SK-N-SH treated with all-trans-retinoic acid at 6 μM for 48 hours (cell line): ENCODE data around the gene DHRS3.

Source experiments
- ATAC-seq: fragments of 200-7000 bp; cut with Tn5 transposase; 3 replicates; pipeline ENCODE4 v1.9.1; 2020; ENCODE audit warnings: mild to moderate bottlenecking, moderate library complexity
- ARNTL ChIP-seq: fragments of 450-650 bp; formaldehyde crosslinking; IDR thresholded peaks from 2 replicates; pipeline ENCODE4 v1.5.0; 2020; ENCODE audit warnings: low read depth, mild to moderate bottlenecking, moderate library complexity, borderline replicate concordance
- BACH2 ChIP-seq: fragments of 250-450 bp; sonication (Bioruptor Pico); IDR thresholded peaks from 2 replicates; pipeline ENCODE4 v1.9.0; 2021; ENCODE audit warnings: mild to moderate bottlenecking, borderline replicate concordance
- CREB5 ChIP-seq: fragments of 250-450 bp; sonication (Bioruptor Pico); IDR thresholded peaks from 2 replicates; pipeline ENCODE4 v1.5.1; 2020; ENCODE audit warnings: low read depth, mild to moderate bottlenecking, moderate library complexity
- CSDC2 ChIP-seq: fragments of 250-450 bp; sonication (Bioruptor Pico); IDR thresholded peaks from 2 replicates; pipeline ENCODE4 v1.5.0; 2020; ENCODE audit warnings: mild to moderate bottlenecking, moderate library complexity
- ESRRG ChIP-seq: fragments of 250-450 bp; sonication (Bioruptor Pico); IDR thresholded peaks from 2 replicates; pipeline ENCODE4 v1.6.1; 2021; ENCODE audit warnings: mild to moderate bottlenecking
- GLIS3 ChIP-seq: fragments of 250-450 bp; sonication (Bioruptor Pico); IDR thresholded peaks from 2 replicates; pipeline ENCODE4 v1.5.0; 2020; ENCODE audit warnings: mild to moderate bottlenecking, moderate library complexity
- ISL1 ChIP-seq: fragments of 250-450 bp; sonication (Bioruptor Pico); IDR thresholded peaks from 2 replicates; pipeline ENCODE4 v2.1.2; 2022; ENCODE audit warnings: mild to moderate bottlenecking, moderate library complexity
- OSR1 ChIP-seq: fragments of 250-450 bp; sonication (Bioruptor Pico); IDR thresholded peaks from 2 replicates; pipeline ENCODE4 v1.8.0; 2022; ENCODE audit warnings: moderate library complexity, mild to moderate bottlenecking, inconsistent platforms
- PATZ1 ChIP-seq: fragments of 250-450 bp; sonication (Bioruptor Pico); IDR thresholded peaks from 2 replicates; pipeline ENCODE4 v1.8.0; 2020; ENCODE audit warnings: mild to moderate bottlenecking, moderate library complexity, borderline replicate concordance
- POU6F1 ChIP-seq: fragments of 250-450 bp; sonication (Bioruptor Pico); IDR thresholded peaks from 2 replicates; pipeline ENCODE4 v1.8.0; 2021; ENCODE audit warnings: low read depth, mild to moderate bottlenecking, moderate library complexity, borderline replicate concordance
- PPARA ChIP-seq: fragments of 250-450 bp; sonication (Bioruptor Pico); IDR thresholded peaks from 2 replicates; pipeline ENCODE4 v1.5.0; 2020; ENCODE audit warnings: mild to moderate bottlenecking, borderline replicate concordance
- RARB ChIP-seq: fragments of 250-450 bp; sonication (Bioruptor Pico); IDR thresholded peaks from 2 replicates; pipeline ENCODE4 v1.8.0; 2021; ENCODE audit warnings: mild to moderate bottlenecking, moderate library complexity
- SNAI2 ChIP-seq: fragments of 250-450 bp; sonication (Bioruptor Pico); IDR thresholded peaks from 2 replicates; pipeline ENCODE4 v1.5.0; 2020; ENCODE audit warnings: mild to moderate bottlenecking, moderate library complexity
- TSHZ2 ChIP-seq: fragments of 250-450 bp; sonication (Bioruptor Pico); IDR thresholded peaks from 2 replicates; pipeline ENCODE4 v1.5.0; 2020; ENCODE audit warnings: mild to moderate bottlenecking, moderate library complexity
- ZC3H10 ChIP-seq: fragments of 250-450 bp; sonication (Bioruptor Pico); IDR thresholded peaks from 2 replicates; pipeline ENCODE4 v1.5.1; 2021; ENCODE audit warnings: mild to moderate bottlenecking, moderate library complexity
- ZFP3 ChIP-seq: fragments of 250-450 bp; sonication (Bioruptor Pico); IDR thresholded peaks from 2 replicates; pipeline ENCODE4 v1.5.0; 2020; ENCODE audit warnings: mild to moderate bottlenecking, moderate library complexity
- ZFP30 ChIP-seq: fragments of 450-650 bp; formaldehyde crosslinking; IDR thresholded peaks from 2 replicates; pipeline ENCODE4 v1.5.0; 2022; ENCODE audit warnings: mild to moderate bottlenecking, moderate library complexity
- ZNF565 ChIP-seq: fragments of 450-650 bp; formaldehyde crosslinking; conservative IDR thresholded peaks from 2 replicates; pipeline ENCODE4 v1.5.0; 2020; ENCODE audit warnings: low read depth, mild to moderate bottlenecking, moderate library complexity
- ZNF70 ChIP-seq: fragments of 450-650 bp; formaldehyde crosslinking; IDR thresholded peaks from 2 replicates; pipeline ENCODE4 v1.5.0; 2020; ENCODE audit warnings: mild to moderate bottlenecking, moderate library complexity
- ZNF8 ChIP-seq: fragments of 450-650 bp; formaldehyde crosslinking; IDR thresholded peaks from 2 replicates; pipeline ENCODE4 v1.5.0; 2020; ENCODE audit warnings: mild to moderate bottlenecking, moderate library complexity

Gene DHRS3

GRCh38 chr1:12554521-12555305 is 63.3 kb downstream of the DHRS3 start:
- TF ChIP-seq ZFP3 = no peak
- no peak for TF ChIP-seq PATZ1 (CRISPR knock-in tag)
- no peak for TF ChIP-seq ZNF565 (CRISPR knock-in tag)
- TF ChIP-seq RARB (CRISPR knock-in tag) = no peak
- no peak for TF ChIP-seq GLIS3 (CRISPR knock-in tag)
- TF ChIP-seq ISL1 = no peak
- TF ChIP-seq POU6F1 (CRISPR knock-in tag) = no peak
- no peak for TF ChIP-seq SNAI2
- no peak for TF ChIP-seq ARNTL (CRISPR knock-in tag)
- TF ChIP-seq OSR1 = no peak
- TF ChIP-seq ZFP30 (CRISPR knock-in tag) = no peak
- TF ChIP-seq ESRRG (CRISPR knock-in tag) = no peak
- TF ChIP-seq TSHZ2 (CRISPR knock-in tag) = no peak
- no peak for TF ChIP-seq ZC3H10
- no peak for TF ChIP-seq BACH2 (CRISPR knock-in tag)
- TF ChIP-seq PPARA (CRISPR knock-in tag) = no peak
- no peak for TF ChIP-seq ZNF8
- no peak for TF ChIP-seq CSDC2 (CRISPR knock-in tag)
- no peak for TF ChIP-seq ZNF70 (CRISPR knock-in tag)
- ATAC-seq = no peak

GRCh38 chr1:12553963-12554362 is 64.0 kb downstream of the DHRS3 start:
- ATAC-seq = no peak
- TF ChIP-seq CREB5 = no peak
- no peak for TF ChIP-seq POU6F1 (CRISPR knock-in tag)
- no peak for TF ChIP-seq SNAI2
- TF ChIP-seq RARB (CRISPR knock-in tag) = no peak
- no peak for TF ChIP-seq ZNF565 (CRISPR knock-in tag)
- TF ChIP-seq TSHZ2 (CRISPR knock-in tag) = no peak
- no peak for TF ChIP-seq OSR1
- TF ChIP-seq ISL1 = no peak
- no peak for TF ChIP-seq ZFP30 (CRISPR knock-in tag)
- no peak for TF ChIP-seq ZNF8
- TF ChIP-seq GLIS3 (CRISPR knock-in tag) = no peak
- no peak for TF ChIP-seq ZC3H10
- TF ChIP-seq ZFP3 = no peak
- no peak for TF ChIP-seq PATZ1 (CRISPR knock-in tag)
- no peak for TF ChIP-seq CSDC2 (CRISPR knock-in tag)
- no peak for TF ChIP-seq ESRRG (CRISPR knock-in tag)
- no peak for TF ChIP-seq ZNF70 (CRISPR knock-in tag)
- no peak for TF ChIP-seq PPARA (CRISPR knock-in tag)
- TF ChIP-seq, all 23 proteins: peak for 0
